Ishikawa (cell line): ENCODE data around the gene NPTX1.

Experiments
- RAD21 ChIP-seq: IDR thresholded peaks from 2 replicates; pipeline ENCODE4 v1.6.1; 2012; ENCODE audit warnings: low read depth
- TF ChIP-seq, protein P1 (sequence below): IDR thresholded peaks from 2 replicates; pipeline ENCODE4 v1.6.1; 2012

DNA sequence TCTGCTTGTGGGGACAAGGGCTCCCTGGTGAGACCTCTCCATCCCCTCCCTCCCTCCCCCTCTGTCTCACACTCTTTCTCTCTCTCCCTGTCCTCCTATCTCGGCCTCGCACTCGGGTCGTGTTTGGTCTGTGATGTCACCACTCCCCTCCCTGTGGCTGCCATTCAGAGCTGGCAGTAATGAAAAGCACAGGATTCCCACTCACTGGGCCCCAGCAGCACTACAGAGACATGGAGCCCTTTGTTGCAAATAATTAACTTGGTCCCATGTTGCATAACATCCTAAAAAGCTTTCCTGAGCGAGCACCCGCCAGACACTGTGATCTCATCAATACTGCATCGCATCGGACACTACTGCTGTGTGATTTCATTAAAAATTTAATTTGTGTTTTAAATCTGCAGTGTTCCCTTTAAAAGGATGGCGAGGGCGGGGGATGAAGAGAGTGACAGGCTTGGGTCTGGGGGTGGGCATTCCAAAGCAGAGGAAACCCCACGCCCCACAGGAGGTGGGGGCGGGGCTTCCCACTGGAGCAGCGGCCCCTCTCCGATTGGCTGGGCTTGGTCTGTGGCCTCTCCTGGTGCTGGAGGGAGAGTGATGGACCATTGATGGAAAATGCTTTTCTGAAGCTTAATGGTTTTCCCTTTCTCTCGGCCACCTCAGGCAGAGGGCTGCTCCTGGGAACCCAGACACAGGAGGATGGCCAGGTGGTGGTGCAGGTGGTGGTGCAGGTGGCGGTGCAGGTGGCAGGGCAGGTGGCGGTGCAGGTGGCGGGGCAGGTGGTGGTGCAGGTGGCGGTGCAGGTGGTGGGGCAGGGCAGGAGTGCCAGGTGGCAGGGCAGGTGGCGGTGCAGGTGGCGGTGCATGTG, 15.3 kb upstream of the NPTX1 start:
- no peak for TF ChIP-seq RAD21
- TF ChIP-seq, protein P1, sequence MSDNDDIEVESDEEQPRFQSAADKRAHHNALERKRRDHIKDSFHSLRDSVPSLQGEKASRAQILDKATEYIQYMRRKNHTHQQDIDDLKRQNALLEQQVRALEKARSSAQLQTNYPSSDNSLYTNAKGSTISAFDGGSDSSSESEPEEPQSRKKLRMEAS = no peak
